HK-2 (cell line): Measurements from ENCODE around the gene OR2T27.
"Not testable (repeated sequence)": the region's sequence is repeated elsewhere in the genome, so short reads cannot be mapped to it uniquely, and the experiment has no call there.

ENCODE experiments used
- DNase-seq: peaks from one replicate; pipeline ENCODE4 v3.0.0-alpha.2; 2018; ENCODE audit not compliant: unreplicated experiment

Gene OR2T27, protein sequence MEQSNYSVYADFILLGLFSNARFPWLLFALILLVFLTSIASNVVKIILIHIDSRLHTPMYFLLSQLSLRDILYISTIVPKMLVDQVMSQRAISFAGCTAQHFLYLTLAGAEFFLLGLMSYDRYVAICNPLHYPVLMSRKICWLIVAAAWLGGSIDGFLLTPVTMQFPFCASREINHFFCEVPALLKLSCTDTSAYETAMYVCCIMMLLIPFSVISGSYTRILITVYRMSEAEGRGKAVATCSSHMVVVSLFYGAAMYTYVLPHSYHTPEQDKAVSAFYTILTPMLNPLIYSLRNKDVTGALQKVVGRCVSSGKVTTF

DNA sequence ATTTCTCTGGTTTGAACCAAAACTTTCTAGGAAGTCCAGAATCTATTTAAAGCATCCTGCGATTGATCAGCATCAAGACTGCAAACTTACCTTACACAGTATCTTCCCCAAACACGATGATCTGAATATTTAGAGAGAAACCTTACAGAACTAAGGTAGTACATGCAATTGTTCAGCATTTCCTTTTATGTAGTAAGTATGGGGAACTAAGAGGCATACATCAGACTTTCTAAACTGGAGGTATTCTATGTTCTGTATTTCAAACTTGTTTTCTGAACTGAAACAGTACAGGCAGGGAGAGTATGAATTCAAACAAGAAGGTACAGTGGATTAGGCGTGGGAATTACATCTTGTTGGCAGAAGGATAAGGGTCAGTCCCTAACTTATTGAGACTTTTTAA lies at the start of gene OR2T27:
Gene OR2T27 (minus strand): TSS at position 175 of the 400 bp plus-strand sequence. CDS start 4,644 bp downstream, outside the sequence.
- DNase-seq: not testable (repeated sequence)

DNA sequence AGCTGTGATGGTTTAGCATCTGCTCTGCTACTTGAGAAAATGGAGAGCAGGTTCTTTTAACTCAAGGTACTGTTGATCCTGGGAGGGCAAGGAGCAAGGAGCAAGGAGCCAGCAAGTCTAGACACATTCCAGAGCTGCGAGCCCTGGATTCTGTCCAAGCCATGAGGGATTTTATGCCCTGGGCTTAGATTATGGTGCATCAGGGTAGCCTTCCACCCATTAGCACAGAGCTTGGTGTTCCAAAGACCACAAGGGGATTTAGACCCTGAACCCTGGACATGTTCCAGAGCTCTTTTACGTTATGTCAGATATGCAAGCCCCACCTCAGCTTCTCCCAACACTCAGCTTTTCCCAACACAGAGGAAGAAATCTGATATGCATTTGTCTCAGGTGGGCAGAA lies 49.3 kb upstream of the OR2T27 start:
- no peak for DNase-seq

DNA sequence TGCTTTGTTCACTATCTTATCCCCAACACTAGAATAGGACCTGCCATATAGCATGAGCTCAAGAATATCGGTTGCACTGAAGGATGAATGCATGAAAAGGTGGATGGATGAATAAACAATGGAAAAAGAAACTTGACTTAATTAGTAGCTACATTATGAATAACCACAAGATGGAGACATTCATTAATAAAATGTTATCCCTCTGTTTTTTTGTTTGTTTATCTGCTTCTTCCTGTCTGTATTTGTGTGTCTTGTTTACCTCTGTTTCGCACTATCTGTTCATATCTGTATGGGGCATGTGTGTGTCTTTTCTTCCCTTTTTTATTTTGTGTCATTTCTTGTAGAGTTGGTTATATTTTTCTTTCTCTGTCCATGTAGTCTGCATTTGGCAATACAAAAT lies 48.3 kb upstream of the OR2T27 start:
- DNase-seq: no peak

DNA sequence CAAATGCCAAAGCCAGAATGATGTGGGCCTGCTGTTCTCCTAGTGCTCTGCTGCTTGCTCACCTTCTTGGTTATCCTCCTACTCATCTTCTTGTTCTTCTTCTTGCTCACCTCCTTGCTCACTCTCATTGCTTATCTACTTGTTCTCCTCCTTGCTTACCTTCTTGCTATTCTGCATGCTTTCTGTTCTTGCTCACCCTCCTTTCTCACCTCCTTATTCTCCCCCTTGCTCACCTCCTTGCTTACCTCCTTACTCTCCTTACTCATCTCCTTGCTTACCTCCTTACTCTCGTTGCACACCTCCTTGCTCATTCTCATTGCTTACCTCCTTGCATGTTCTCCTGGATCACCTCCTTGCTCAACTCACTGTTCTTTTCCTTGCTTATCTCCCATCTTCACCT lies 47.4 kb upstream of the OR2T27 start, which contains the start of gene OR14I1:
Gene OR14I1 (minus strand): TSS at position 53 of the 400 bp plus-strand sequence.
- no peak for DNase-seq

DNA sequence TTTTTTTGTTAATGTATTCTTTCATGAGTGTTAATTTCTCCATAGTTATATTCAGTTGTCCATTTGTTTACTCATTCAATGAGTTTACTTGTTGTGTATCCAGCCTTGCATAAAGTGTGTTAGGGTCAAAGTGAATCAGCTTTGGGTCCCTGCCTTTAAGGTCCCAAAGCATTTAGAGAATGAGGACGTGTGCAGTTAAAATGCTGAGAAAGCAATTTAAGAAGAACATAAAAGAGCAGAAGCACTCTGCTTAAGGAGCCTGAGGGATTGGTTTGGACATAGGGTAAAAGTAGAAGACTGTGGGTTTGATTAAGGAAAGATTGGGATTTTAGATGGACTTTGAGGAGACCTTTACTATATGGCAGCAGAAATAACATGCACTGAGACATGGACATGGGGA lies 43.8 kb upstream of the OR2T27 start:
- DNase-seq: no peak

DNA sequence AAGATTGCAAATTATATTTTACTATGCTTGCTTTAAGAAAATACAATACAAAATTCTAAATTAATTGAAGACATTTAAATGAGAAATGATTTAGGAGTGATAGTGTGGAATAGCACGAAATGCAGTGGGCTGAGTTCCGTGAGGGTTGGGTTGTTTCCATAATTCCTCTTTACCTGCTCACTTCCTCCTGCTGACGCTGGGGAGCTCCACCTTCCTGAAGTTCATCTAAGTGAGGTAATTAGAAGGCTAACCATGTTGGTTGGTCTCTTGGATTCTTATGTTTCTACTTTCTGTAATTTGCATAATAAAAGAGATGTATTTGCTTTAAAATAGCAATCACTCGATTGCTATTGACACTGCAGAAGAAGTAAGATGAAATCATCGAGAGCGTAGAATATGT lies 42.6 kb upstream of the OR2T27 start:
- DNase-seq: no peak

DNA sequence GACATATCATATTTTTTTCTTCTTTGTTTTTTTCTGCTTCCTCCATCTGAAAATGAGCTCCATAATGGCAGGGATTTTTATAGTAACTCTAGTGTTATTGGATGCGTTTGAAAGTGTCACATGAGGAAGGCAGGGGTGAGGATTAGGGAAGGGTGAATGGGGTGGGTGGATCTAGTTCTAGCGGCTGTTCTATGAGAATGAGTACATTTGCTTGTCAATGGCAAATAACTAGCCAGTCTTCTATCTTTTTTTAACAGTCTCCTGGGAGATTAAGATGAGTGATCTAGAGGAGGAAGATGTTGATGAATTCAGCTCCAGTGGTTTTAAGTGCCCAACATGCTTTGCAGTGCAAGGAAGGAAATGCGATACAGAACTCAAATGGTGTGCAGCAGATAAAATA lies 41.4 kb upstream of the OR2T27 start:
- DNase-seq: no peak

DNA sequence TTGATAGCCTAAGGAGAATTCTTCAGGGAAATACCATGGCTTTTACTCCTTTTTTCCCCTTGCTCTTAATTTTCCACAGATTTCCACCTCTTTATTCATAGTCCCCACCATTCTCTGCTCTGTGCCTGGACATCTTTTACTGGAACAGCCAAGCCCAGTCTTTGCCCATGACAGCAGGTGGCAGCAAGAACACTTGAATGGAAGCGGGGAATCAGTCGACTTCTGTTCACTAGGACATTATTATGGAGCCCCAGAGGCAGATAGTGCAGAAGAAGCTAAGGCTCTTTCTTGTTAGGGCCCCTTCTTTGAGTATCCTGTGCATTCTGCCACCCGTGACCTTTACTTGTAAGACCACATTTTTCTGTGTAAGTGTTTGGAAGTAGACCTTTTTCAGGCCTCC lies 40.9 kb upstream of the OR2T27 start:
- DNase-seq: no peak

DNA sequence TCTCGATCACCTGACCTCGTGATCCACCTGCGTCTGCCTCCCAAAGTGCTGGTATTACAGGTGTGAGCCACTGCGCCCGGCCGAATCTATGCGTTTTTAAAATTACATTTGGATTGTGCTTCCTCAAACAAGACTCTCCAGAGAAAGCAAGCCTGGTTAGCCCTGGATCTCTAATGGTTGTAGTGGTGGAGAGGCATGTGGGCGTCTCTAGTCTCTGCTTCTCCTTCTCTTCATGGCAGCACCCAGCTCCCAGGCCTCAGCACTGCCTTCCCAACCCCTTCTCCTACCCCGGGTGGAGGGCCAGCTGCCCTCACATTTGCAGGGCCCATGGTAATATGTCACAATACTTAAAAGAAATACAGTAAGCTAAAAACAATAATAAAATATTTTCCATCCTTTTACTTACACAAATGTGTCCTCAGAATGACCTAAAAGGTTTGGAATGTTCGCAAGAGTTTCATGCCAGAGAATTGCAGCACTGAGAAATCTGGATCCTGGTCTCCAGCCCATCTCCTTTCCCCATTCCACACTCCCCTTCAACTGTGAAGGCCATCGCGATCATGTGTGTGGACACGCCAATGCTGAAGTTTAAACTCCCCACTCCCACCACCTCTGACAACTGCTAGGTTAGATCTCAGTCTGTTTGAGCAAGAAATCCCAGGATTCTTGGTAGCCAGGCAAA lies 40.3 kb upstream of the OR2T27 start:
- no peak for DNase-seq

DNA sequence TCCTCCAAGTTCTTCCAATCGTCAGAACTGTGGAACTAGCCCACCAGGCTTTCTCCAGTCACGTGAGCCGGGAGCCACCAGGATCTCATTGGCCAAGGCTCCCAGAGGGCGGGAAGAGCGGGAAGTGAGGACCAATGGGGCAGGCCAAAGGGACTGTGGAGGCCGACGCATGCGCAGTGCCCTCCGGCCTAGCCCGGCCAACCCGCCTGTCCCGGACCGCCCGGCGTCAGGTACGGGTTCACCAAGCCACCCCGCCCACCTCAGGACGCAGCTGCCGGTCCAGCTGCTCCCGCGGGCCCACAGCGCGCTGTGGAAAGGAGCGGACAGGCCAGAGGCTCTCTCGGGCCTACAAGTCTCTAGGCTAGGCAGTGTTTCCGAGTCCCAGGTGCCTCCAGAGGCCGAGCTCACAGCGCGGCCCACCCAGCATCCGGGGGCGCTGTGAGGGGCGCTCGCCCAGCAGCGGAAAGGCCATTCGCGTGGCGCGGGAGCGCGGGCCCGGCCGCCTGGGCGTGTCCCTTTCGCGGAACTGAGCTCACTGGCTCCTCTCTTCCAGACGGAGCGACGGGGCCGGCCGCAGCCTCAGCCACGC lies 36.3 kb upstream of the OR2T27 start:
- DNase-seq: no peak

DNA sequence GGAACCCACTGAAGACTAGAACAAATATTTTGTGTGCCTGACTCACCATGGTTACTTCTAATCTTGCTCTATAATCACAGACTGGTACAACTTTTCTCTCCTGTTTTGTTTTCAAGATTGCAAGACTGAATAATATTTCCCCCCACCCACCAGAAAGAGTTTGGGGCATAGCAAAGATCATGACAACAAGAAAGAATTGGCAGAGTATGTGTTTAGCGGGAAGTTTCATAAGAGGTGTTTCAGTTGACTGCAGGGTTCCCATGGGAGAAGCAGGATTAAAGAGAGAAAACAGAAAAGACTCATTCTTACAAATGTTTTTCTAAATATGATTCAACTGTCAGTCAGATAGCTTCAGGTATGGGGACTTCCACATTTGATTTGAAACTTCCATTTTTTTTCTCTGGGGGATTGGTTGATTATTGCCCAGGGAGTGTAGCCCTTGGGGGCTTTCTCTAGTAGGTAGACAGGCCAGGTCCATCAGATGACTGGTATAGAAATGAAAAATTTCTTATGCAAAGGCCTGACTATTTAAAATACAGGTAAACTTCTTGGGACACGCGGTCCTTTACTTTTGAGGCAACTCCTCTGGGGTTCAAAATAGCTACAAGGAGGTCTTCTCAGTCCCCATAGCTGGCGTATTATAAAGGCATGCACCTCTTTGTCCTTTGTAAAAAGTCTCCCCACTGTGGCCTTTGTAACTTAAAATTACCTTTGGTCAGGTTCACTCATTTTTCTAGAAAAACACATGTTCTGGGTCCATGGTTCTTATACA lies 33.4 kb upstream of the OR2T27 start:
- DNase-seq: no peak

DNA sequence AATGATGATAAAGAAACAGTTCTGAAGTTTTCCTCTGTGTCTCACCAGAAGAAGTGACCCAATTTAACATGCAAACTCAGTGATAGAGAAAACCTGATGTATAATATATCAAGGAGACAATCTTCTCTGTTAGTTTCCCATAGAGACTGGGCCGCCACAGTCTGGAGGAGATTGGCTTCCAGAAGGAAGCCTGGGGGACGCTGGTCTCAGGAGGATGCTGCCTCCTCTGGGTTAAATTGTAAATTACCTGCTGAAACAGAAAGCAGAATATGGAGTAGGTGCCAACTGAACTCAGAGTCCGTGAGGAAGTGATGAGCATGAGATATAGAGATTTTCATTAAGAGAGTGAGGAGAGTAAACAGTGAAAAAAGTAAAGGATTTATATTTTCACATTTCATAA lies 31.5 kb upstream of the OR2T27 start:
- DNase-seq: no peak

DNA sequence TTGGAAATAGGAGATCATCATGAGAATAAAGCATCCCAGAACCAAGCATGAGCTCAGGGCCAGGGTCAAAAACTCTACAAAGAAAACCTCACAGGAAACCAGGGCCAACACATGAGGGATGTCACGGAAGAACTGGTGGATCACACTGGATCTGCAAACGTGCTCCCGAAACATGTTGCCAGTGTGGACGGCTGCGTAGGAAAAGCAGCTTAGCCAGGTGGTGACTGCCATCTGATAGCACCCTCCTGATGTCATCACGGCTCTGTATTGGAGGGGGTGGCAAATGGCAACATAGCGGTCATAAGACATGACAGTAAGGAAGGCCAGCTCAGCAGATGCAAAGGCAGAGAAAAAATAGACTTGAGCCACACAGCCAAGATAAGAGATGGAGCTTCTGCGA lies 26.3 kb upstream of the OR2T27 start:
- no peak for DNase-seq

DNA sequence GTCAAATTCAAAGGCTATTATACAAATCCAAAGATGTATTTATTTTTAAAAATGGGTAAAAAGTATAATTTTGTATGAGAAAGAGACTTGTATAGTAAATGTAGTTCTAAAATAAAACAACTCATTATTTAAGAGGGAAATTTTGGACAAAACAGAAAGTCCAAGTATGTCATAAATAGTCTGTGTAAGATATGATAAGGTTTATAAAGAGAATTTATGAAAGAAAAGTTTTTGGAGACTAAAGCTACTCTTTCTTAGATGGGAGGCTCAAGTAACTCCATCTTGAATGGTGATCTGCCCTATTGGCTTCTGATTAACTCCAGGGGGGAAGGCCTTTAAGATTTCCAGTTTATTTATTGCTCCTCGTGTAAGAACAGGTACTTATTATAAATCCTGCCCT lies 14.7 kb upstream of the OR2T27 start:
- no peak for DNase-seq

DNA sequence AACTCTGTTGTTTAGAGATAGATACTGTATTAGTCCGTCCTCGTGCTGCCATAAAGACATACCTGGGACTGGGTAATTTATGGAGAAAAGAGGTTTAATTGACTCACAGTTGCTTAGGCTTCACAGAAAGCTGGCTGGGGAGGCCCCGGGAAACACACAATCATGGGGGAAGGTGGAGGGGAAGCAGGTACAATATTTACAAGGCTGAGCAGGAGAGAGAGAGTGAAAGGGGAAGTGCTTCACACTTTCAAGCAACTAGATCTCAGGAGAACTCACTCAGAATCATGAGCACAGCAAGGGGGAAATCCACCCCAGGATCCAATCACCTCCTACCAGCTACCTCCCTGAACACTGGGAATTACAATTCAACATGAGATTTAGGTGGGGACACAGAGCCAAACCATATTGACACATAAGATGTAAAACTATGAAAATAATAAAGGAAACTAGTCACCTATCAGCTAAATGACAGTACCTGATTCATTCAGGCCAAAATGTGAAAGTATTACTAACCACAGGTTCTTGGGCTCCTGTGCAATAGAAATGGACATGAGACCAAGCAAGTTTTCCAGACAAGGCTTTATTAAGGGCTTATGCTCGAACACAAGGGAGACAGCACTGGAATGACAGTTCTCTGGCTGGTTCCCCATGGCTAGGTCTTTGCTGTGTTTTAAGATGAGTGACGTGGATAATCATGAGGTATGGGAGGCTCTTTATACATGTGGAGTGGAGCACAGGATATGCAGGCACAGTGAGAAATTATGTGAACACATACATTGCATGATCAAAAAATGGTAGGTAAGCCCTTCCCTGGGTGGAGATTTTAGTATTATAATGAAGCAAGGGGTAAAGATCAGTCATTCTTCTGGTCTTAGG lies 8.4 kb upstream of the OR2T27 start:
- not testable (repeated sequence) for DNase-seq

DNA sequence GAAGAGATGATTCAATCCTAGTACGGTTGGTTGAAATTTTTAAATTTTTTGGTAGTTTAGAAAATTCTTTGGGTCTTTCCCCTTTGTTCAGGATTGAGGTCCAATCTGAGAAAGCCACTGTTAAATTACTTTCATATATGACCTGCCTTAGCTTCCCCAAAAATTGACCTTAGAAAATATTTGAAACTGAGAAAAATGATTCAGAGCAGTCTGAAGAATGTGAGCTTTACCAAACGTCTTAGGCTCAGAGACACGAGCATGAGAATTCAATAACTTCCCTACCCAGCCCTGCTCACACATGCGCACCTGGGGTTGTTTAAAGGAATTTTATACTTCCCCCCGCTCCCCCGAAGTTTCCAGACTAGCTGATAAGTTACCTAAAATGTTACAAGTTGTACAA lies 1.5 kb upstream of the OR2T27 start:
- not testable (repeated sequence) for DNase-seq

DNA sequence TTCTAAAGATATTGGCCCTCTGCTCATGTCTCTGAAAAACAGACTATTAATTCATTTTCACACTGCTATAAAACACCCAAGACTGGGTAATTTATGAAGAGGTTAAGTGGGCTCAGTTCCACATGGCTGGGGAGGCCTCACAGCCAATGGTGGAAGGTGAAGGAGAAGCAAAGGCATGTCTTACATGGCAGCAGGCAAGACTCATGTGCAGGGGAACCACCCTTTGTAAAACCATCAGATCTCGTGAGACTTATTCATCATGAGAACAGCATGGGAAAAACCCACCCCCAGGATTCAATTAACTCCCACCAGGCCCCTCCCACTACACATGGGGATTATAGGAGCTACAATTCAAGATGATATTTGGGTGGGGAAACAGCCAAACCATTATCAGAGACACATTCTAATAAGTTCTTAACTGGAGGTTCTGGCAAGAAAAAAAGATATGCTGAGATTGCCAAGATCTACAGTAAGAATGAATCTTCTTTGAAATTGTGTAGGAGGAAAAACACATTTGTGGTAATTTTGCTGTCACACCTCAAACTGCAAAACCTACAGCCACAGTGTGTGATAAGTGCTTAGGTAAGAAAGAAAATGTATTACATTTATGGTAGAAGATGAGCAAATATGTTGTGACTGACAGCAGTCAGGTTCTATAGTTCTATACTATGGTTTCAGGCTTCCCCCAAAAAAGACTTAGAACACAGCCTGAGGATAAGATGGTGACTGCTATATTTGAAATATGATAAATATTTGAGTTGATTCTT lies 6.4 kb downstream of the OR2T27 start:
- not testable (repeated sequence) for DNase-seq

DNA sequence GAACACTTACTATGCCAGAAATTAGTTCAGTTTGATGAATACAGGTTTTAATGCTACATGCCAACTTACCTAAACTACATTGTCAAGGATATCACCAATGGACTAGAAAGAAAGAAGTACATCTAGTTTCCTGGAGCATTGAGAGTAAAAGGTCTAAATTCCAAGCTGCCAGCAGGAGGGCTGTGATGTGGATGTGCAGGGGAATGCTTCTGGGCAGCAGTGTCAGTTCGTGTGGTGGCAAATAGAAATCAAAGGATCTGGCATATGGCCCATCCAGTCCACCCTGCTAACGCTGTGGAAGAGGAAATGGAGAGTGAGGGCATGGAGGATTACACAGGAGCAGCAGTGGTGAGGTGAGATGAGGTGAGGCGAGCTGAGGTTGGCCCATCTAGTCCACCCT lies 10.2 kb downstream of the OR2T27 start, which contains the start of gene OR2T35:
Gene OR2T35 (minus strand): TSS at position 101 of the 400 bp plus-strand sequence. CDS start 6,020 bp downstream, outside the sequence.
- not testable (repeated sequence) for DNase-seq

DNA sequence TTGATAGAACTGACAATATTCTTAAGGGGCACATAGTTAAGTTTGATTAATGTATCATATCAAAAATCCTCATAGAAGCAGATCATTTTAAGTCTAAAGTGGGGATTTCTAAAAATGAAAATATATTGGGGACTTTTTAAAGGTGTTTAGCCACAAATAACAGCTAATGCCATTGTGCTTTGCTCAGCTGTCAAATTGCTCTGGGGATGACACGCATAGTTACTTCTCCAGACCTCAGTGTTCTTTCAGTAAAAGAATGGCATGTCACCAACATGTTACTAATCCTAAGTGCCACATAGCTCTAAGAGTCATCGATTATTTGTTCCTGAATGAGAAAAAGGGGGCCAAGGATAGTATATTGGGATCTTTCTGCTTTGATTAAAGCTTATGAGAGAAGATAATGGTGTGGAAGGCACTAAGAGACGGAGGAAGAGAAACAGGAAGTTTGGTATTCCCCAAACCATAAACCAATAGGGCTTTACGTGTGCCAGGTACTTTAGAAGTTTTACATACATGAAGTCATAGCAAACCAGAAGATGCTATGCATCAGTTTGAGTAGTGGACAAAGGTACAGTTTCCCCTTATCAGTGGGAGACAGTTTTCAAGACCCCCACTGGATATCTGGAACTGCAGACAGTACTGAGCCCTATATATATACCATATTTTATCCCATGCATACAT lies 12.2 kb downstream of the OR2T27 start:
- DNase-seq: not testable (repeated sequence)

DNA sequence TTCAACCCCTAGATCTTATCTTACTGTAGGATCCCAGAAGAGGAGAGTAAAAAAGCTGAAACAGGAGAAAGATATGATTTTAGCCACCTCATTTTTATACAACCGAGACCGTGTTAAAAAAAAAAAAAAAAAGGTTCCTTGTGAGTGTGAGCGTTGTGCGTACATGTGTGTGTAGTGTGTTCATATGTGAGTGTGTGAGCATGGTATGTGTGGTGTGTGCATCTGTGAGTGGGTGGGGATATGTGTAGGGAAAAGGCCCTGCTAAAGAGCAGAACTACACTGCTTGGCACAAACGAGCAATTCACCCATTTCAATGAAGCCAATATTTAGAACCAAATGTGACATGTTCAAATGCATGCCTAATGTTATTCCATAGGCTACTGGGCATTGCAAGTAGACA lies 13.7 kb downstream of the OR2T27 start:
- not testable (repeated sequence) for DNase-seq
